Limb (tissue), 2 donors: ENCODE data around the gene BCKDK.
A peak's percentile ranks its signal among the peaks of the same experiment; 100 is the strongest.
"Not testable (repeated sequence)": the region's sequence is repeated elsewhere in the genome, so short reads cannot be mapped to it uniquely, and the experiment has no call there.

Source experiments
- DNase-seq, 2 donors: peaks; one replicate each; pipeline ENCODE4 v3.0.0-alpha.2; 2016; ENCODE audit errors: extremely low spot score in 2 of 2

Gene BCKDK

DNA sequence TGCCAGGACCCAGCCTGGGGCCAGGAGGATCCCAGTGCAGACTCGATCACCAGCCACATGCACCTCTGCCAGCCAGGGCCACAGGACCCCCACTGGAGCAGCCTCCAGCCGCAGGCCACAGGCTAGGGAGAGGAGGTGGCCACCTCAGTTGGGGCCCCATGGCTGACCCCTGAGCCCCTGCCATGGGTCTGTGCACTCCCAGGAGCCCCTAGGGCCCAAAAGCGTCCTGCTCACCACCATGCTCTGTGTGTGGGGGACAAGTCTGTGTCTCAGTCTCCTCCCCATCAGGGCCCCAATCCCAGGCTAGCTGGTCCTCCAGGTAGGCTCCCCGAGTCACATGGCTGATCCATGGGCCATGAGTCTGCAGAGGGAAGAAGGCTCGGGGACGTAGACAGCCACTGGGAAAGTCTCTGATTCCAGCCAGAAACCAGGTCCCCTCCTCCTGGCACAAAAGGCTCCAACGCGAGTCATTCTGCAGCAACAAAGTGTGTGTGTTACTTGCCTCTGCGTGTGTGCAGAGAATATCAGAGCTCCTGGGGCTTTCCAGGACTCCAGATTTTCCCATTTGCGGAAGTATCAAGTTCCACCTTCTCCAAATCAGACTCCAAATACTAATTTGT, 33.4 kb downstream of the BCKDK start:
- DNase-seq: peak in 1 of 2 donors; percentile 61

DNA sequence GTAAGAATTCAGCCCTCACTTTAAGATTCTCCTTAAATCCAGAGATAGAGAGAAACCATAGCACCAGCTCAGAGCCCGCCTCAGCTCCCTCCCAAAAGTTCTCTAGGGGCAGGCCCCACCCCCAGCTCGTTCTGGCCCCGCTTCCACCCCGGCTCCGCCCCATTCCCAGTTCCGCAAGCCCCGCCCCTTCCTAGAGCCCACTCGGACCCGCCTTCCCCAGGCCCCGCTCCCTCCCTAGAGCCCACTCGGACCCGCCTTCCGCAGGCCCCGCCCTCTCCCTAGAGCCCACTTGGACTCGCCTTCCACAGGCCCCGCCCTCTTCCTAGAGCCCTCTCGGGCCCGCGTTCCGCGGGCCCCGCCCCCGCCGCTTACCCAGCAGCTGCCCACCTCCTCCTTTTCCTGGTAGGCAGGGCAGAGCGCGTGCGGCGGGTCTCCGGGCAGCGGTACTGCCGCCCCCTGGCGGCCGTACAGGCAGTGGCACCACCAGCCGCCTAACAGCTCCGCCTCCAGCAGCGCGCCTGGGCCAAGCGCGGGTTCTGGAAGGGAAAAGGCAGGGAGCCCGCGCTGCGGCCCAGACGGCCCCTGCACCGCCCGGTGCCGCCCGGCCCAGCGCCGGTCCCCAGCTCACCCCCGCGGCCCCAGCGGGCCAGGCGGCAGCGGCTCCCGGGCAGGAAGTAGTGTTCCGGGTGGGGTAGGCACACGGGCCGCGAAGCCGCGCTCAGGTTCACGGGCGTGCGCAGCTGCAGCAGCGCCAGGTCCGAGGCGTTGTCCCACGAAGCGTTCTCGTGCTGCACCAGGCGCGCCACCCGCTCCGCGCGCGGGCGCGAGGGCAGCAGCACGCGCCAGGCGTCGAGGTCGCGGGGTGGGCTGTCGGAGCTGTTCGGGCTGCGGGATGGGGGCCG, 34.2 kb downstream of the BCKDK start:
- DNase-seq: peak; percentile 98 to 100

DNA sequence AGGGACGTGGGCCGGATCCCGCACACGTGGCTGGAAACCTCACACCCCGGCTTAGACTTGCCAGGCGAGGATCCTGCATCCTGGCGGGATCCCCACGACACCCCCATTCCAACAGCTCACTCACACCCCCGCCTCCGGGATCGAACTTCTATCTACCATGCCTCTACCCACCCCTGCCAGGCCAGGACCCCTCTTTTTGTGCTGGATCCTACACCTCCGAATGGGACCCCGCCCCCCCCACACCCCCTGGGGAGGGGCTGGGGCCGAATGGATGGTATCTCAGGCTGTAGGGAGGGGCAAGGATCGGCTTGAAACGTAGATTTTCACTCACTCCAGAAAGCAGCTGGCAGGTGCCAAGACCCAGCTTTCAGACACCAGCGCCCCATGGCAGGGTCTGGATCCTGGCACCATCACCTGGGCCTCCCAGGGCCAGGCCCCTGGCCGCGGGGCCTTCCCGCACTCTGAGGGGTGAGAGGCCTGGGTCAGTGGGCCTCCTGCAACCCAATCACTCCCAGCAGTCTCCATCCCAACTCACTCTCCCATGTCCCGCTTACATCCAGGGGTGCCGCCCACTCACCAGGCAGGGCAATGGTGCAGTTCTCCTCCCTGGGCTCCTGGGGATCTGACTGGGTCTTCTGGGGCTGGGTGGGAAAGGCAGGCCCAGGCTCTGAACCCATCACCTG, 35.0 kb downstream of the BCKDK start:
- peak in 1 of 2 donors; percentile 57 for DNase-seq

DNA sequence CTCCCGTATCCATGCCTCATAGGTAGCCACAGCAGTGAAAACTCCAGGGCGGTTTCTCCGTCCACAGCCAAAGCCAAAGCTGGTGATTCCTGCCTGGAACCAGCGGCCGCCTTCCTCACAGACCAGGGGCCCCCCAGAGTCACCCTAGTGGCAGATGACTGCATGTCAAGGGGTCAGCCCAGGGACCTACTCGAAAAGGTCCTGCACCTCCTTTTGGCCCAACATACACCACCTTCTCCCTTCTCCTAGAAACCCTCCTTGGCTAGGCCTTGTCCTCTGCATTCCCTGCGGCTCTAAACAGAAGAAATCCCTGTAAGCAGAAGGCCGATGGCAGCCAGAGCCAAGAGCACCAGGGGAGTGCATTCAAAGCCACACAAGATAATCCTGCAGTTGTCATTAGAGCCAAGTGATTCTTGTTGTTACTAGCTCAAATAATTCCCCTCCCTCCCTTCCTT, 35.5 kb downstream of the BCKDK start:
- DNase-seq: no peak

DNA sequence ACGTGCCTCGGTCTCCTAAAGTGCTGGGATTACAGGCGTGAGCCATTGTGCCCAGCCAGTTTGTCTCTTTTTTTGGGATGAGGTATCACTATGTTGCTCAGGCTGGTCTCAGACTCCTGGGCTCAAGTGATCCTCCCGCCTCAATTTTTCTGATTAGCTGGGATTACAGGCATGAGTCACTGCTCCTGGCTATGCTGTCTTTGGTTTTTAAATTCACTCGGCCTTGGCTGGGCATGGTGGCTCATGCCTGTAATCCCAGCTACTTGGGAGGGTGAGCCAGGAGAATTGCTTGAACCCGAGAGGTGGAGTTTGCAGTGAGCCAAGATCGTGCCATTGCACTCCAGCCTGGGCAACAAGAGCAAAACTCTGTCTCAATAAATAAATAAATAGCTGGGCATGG, 36.2 kb downstream of the BCKDK start:
- not testable (repeated sequence) for DNase-seq

DNA sequence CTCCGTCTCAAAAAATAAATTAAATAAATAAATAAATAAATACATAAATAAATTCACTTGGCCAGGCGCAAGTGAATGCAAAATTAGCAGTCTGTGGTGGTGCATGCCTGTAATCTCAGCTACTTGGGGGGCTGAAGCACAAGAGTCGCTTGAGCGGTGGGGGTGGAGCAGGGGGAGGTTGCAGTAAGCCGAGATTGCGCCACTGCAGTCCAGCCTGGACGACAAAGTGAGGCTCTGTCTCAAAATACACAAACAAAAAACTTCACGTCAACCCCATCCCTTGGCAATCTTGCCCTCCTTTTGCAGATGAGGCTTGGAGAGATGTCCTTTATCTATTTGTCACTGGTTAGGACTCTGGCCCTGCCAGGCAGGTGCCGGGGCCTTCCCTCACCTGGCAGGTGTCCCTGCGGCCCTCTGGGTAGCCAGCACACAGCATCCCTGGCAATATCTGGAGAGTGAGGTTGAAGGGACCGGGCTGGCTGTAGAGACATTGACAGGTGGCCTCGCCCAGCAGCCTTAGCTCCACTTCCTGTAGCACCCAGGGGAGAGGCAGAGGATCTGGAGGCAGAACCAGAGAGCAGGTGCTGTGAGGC, 37.3 kb downstream of the BCKDK start:
- DNase-seq: no peak

DNA sequence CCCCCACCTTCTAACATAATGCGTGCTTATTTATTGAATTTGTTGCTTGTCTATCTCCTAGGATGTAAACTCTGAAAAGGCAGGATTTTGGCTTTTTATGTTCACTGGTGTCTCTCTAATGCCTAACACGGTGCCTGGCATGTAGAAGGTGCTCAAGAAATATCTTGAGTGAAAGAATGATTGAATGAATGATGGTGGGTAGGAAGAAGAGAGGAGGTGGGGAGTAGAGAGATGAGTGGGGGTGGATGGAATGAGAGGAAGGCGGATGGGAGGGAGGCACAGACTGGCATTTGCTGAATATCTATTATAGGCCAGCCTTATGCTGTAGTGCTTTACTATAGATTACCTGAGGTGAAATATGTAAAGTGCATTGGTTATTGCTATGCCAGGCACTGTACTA, 39.4 kb downstream of the BCKDK start:
- no peak for DNase-seq

DNA sequence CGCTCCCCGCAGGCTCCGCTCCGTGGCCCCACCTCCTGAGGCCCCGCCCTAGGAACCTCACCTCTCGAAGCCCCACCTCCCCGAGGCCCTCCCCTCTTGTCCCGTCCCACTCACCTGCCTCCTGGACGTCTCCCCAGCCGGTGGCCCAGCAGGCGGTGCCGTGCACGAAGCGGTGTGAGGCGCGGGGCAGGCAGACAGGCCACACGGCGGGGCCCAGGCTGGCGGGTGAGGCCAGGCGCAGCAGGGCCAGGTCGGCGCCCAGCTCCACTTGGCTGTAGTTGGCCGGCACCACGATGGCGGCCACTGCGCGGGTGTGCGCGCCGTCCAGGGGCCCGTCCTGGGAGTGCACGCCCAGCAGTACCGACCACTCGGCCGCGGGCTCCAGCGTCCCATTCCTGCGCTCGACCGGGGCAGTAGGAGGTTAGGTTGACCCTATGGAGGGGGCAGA, 40.1 kb downstream of the BCKDK start:
- DNase-seq: no peak

DNA sequence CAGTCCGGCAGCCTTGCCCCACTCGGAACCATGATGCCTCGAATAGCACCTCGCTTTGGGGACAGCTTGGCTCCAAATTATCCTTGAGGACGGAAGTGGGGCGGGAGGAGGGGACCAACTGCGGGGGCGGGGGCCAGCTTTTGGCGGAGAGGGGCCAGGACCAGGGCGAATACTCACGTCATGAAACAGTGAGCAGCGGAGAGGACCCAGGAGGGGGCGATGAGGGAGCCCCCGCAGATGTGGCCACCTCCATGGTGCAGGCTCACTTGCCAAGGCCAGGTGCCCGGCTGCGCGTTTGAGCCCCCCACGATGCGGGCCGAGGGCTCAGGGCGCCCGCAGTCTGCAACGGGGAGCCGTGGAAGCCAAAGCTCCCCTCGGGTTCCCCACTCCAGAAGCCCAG, 40.7 kb downstream of the BCKDK start:
- DNase-seq: no peak

DNA sequence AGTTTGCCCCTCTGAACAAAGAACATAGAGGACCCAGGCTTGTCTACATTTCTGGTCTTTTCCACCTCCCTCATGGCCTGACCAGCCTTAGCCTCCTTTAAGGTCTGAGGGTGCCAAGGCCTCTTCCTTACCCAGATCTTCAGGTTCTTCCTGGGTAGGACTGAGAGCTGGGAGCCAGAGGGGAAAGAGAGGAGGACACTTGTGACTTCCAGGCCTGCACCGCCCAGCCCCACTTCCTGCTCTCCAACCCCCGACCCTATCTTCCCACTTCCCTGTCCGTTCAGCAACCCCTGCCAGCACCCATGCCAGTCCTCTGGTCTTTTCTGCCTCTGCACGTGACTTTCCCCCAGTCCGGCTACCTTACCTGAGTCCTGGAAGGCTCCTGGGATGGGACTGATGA, 41.1 kb downstream of the BCKDK start:
- no peak for DNase-seq

DNA sequence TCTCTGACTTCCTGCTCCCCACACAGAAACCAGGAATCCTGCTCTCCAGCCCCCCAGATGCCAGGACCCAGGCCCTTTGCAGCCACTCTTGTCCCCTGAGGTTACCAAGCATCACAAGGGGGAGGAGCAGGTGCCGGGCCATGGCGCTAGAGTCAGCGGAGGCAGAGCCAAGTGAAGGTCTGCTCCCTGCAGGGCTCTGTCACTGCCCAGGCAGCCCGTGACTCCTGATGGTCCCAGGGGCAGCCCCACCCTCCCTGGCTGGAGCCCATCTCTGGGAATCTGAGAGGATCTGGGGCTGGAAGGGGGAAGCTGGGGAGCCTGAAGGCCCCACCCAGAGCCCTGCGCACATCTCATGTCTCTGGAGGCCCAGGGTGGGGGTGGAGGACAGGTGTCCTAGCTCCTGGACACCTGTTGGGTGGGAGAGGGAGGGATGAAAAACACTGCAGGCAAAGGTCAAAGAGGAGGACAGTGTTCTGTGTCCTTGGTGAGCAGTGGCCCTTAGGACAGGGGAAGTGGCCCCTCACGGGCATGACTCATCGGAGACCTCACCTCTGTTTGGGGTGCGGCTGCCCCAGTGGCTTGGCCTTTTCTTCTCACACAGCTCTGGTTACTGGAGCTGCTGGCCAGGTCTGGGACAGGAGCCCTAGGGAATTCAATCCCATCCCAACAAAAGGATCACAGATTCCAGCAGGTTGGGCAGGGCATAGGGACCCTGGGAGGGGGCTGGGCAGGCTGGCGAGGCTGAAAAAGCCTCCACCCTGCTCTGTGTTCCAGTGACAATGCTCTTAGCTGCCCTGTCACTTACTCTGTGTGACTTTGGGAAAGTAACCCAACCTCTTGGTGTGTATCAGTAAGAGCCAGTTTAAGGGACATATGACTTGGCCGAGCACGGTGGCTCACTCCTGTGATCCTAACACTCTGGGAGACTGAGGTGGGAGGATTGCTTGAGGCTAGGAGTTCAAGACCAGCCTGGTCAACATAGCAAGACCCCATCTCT, 42.0 kb downstream of the BCKDK start, which contains the start of gene PRSS36:
TSS of gene PRSS36 (minus strand) at position 173 of the 997 bp plus-strand sequence. CDS start at position 142, 31 bp downstream.
- DNase-seq: no peak

DNA sequence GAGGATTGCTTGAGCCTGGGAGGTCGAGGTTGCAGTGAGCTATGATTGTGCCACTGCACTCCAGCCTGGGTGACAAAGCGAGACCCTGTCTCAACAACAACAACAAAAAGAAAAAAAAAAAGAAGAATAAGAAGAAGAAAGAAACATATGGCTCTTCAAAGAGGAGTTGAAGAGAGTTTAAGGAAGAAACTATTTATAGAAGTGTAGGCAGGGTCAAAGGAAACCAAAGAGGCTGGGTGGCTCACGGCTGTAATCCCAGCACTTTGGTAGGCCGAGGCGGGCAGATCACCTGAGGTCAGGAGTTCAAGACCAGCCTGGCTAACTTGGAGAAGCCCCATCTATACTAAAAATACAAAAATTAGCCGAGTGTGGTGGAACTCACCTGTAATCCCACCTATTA, 42.8 kb downstream of the BCKDK start:
- DNase-seq: not testable (repeated sequence)

DNA sequence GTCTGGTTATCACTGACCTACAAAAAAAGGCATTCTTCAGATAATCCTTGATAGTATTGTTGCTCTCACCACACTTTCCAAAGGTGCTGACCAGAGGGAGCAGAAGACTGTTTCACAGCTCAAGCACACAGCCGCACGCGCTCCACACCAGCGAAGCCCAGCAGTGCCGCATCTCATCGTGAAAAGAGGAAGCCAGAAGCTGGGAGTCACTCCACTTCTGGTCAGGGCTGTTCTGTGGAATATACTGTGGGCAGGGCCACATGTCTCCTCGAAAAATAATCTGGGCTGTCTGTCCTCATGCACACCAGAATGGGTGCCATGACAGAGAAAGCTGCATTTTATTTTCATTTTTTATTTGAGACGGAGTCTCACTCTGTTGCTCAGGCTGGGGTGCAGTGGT, 49.0 kb downstream of the BCKDK start:
- DNase-seq: no peak
